Suprapubic skin (tissue), 4 donors: ENCODE results near the gene GSG1.

Experiments
- CTCF ChIP-seq, 2 donors: fragments of 200-600 bp in 1 of 2; fragments of 450-650 bp in 1 of 2; sonication (generic) in 1 of 2; IDR thresholded peaks; one replicate each; pipeline ENCODE4 v1.5.1; 2016 to 2019; ENCODE audit warnings: antibody characterized with exemption in 2 of 2, mild to moderate bottlenecking in 1 of 2, moderate library complexity in 1 of 2
- EP300 ChIP-seq: sonication (generic); formaldehyde crosslinking; IDR thresholded peaks from one replicate; pipeline ENCODE4 v1.6.1; 2017; ENCODE audit warnings: antibody characterized with exemption
- POLR2A ChIP-seq, 2 donors: fragments of 450-650 bp; IDR thresholded peaks; one replicate each; pipeline ENCODE4 v1.6.1; 2017; ENCODE audit warnings: antibody characterized with exemption in 2 of 2, mild to moderate bottlenecking in 2 of 2, moderate library complexity in 2 of 2
- POLR2AphosphoS5 ChIP-seq, 3 donors: sonication (generic); formaldehyde crosslinking; IDR thresholded peaks; one replicate each; pipeline ENCODE4 v1.6.1; 2017; ENCODE audit warnings: antibody characterized with exemption in 3 of 3

- TF ChIP-seq CTCF (IDR thresholded peaks at IDR 0.05) (no peak), POLR2AphosphoS5 (IDR thresholded peaks at IDR 0.05) (peak; percentile 45 to 92 (median 83)), EP300 (peak; percentile 48), POLR2A (IDR thresholded peaks at IDR 0.05) (peak; percentile 29 to 71)
Measured at GRCh38 chr12:13100882-13101769, 2.3 kb downstream of the GSG1 start.
